ENCODE data around the gene GRIK4. TPM values are rescaled to one million over a fixed set of nuclear protein-coding genes. Genes with fewer than 3 reads are reported as not detected.
A peak's percentile ranks its signal among the peaks of the same experiment; 100 is the strongest.

Gene GRIK4
- total RNA-seq, 1 experiment from 2014 or later: not detected

DNA sequence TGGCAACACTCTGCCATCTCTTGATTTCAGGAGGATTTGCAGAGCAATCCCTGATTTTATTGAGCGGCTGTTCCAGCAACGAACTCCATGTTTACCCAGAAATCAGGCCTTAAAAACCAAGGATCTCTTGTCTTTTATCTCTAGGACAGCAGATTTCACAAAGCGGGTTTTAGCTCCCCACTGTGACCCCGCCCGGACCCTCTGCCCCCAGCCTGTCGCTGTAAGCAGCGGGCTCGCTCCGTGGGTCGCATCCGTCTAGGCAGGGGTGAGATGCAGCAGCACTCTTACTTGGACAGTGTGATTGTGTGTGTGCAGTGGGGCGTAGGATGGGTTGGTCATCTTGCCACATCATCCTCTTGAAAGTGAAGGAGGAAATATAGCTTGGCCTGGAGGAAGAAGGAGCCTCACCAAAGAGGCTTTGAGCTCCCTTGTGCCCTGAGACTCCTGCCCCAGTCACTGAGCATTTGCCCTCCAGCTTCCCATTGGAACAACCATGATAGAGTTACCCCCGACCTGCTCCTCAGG, 323.2 kb downstream of the GRIK4 start:
- DNase-seq (ENCODE audit: low spot score): no peak

DNA sequence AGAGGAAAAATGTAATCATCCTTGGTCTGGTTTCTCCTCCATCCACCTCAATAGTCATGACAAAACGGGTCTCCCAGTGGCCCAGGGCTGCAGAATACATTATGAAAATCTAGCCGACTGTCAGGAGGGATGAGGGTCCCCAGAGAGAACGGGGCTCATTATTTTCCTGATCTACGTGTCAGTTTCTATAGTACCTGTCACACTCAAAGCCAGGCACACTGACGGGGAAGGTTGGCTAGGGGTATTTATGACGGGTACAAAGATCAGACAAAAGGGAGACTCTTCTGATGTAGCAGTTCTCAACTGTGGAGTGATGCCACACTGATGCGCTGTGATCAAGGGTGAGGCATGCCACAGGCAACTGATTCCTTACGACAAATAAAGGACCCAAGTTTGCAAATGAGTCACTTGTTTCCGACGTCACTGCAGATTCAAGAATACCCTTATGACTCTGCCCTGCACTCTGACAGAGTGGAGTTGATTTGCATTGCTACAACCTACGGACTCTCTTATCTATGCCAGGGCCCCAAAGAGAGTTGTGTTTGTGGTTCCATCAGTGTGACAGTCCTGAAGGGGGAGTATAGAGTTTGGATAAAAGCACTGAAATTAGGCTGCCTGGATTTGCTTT, 324.2 kb downstream of the GRIK4 start:
- DNase-seq (ENCODE audit: low spot score): no peak

DNA sequence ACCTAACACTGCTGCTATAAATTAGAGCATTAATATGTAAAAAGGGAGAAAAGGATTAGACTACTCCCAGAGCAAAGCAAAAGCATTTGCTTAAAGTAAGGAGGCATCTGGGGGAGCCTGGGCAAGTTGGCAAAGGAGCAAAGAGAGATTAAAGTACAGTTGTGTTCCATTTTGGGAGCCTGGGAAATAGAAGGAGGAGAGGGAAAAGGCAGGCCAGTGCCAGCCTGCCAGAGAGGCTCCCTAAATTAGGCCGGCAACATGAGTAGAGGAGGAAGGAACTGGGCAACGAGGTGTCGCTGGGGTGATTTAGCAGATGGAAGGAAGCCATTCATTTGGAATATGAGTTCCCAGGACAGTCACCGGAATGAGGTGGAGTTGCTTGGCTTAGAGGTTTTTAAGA, 326.1 kb downstream of the GRIK4 start:
- no peak for DNase-seq (ENCODE audit: low spot score)

DNA sequence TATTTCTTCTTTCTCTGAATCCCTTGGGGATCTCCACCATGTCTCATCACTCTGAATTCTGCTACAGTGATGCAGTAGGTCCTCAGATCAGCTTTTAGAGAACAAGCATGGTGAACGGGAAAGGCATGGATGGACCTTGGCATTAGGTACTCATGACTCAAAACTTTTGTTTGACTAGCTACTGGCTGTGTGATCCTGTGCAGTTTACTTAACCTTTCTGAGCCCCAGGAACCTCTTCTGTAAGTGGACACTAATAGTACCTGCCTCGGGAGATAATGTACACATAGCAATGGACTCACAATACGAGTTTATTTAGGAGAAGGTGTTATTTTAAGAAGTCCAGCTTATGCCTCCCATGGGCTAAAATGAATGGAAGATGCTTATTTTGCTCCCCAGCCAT, 327.7 kb downstream of the GRIK4 start:
- DNase-seq (ENCODE audit: low spot score): no peak

DNA sequence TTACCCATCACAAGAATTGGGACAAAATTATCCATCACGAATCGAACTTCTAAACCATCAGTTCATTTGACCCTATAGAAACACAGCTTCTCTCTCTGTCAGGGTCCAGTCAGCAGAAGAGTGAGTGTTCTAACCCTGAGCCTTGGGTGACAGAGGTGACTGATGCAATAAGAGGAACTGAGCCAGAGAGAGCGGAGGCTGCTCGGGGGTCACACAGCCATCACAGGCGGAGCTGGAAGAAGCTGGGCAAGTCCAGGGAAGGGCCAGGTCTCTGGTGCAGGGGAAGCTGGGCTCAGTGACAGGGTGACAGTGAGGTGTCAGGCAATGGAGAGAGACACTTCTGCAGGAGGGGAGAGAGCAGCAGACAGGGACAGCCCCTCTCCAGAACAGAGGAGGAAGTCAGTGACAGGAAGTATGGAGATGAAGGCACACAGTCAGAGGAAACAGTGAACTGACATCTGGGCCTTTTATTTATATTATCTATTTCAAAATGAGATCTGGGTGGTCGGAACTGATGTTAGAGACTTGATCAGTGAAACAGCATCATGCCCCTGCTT, 328.4 kb downstream of the GRIK4 start:
- DNase-seq (ENCODE audit: low spot score): no peak

DNA sequence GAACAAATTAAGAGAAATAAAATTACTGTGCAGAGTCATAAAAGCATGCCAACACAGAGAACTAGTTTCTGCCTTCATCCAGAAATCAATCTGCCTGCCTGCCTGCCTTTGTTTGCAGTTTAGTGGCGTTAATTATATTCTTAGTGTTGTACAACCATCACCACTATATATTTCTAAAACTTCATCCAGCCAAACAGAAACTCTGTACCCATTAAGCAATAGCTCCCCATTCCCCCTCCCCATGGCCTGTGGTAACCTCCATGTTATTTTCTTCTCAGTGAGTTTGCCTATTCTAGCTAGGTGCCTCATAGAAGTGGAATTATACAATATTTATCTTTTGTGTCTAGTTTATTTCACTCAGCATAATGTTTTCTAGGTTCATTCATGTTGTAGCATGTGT, 329.1 kb downstream of the GRIK4 start:
- no peak for DNase-seq (ENCODE audit: low spot score)

DNA sequence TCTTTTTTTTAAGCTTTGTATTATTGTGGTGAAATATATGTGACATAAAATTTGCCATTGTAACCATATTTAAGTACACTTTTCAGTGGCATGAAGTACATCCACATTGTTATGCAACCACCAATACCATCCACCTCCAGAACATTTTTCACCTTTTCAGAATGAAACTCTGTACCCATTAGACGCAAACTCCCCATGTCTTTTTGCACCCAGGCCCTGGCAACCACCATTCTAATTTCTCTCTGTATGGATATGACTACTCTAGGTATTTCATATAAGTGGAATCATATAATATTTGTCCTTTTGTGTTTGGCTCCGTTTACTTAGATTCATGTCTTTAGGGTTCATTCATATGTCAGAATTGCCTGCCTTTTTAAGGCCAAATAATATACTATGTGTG, 329.5 kb downstream of the GRIK4 start:
- no peak for DNase-seq (ENCODE audit: low spot score)

DNA sequence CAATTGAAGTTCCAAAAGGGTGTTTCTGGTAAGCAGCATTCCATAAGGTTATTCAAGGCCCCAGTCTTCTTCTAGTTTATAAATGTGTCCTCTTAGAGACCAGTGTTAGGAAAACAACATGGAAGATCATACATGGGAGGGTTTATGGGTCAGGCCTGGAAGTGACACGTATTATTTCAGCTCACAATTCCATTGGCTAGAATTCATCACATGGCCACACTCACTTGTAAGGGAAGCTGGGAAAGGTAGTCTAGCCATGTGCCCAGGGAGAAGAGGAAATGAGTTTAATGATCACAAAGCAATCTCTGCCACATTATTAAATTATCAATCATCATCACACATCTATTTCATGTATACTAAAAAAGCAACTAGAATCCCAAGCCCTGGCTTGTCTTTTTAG, 330.6 kb downstream of the GRIK4 start:
- peak; percentile 13 for DNase-seq (ENCODE audit: low spot score)

DNA sequence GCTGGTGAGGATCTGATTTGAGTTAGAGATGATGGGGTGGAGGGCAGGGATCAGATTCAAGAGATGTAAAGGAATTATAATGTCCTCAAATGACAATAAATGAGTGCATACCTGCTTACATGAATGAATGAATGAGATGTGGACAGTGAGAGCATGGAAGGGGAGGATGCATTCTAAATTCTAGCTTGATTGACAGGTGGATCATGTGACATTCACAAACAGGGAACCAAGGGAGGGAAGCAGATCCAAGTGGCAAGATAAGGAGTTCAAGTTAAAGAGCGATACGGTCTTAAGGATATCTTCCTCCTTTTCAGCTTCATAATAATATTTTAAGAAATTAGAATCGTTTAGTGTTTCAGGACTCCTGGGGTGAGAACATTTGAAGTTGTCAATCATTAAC, 341.9 kb downstream of the GRIK4 start:
- no peak for DNase-seq (ENCODE audit: low spot score)

DNA sequence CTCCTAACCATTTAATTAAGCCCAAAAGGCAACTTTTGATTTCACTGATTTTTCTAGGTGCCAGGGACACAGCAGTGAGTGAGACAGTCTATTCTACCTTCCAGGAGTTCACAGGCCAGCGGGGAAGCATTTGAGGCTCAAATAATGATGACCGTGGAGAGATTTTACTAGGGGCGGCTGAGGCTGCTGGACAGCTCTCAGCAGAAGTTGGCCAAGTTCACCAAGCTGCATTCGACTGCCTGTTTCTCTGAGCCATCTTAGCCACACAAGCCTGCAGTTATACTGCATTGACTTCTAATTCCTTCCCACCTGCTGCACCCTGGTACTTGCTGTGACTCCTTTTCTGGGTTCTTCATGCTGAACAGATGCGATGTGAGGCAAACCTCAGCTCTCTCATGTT, 343.4 kb downstream of the GRIK4 start:
- no peak for DNase-seq (ENCODE audit: low spot score)

DNA sequence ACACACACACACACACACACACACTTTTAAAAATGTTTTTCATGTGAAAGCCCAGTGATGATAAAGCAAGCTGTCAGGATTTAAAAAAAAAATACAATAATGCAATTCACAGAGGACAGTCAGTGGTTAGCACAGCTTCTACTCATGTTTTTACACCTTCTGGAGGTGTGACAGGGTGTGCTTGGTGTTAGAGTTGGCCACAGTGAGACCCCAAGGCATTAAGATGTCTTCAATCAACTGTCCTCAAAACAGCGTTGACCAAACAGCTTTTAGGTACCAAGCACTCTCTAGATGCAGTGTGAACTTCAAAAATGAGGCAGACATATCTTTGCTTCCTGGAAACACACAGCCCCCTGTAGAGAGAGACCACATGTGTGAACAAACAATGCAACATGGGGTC, 346.0 kb downstream of the GRIK4 start:
- no peak for DNase-seq (ENCODE audit: low spot score)

DNA sequence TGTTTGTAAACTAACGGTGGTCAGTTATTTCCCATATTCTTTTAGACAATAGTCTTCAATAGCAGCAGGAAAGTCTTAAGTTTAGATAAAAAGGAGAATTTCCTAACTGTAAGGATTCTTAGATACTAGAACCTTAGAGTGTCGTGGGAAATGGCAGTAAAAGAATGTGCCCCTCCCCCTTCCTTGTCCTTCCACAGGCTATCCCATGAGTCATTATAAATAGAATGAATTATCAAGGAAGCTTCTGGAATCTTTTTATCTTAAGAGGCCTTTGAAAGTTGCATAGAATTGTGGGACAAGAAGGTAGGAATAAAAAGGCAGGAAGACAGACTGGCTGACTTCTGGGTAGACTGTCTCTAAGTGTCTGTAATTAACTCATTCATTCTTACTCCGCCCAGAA, 347.2 kb downstream of the GRIK4 start:
- DNase-seq (ENCODE audit: low spot score): peak; percentile 51

DNA sequence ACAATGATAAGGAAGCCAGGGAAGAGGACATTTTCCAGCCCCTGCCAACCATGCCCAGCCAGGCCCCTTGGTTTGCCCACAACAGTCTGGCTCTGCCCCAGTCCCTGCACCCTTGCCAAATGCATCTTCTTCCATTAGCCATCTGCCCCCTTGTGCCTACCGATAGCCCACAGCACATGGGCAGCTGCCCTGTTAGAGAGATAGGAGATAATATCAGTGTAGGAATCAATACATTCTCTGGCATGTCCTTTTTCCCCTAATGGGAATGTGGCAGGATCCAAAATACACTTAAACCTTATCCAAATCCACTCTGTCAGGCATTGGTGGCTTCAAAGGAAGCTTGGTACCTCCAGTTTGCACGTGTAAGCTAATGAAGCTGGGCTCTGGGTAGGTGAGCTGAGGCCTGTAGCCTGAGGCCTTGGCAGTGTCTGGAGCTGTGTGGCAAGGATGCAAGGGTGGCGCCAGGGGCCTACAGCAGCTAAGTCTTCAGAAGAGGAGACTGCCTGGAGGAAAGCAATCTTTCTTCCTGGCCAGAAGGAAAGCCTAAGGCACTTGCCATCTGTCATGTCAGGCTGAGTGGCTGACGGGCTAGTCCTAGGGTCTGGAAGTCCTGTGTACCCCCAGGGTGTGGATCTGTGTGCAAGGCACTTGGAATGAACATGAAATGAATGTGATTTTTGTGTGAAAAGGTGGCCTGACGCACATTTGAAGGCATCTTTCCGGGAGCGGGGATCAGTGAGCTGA, 348.2 kb downstream of the GRIK4 start:
- no peak for DNase-seq (ENCODE audit: low spot score)

DNA sequence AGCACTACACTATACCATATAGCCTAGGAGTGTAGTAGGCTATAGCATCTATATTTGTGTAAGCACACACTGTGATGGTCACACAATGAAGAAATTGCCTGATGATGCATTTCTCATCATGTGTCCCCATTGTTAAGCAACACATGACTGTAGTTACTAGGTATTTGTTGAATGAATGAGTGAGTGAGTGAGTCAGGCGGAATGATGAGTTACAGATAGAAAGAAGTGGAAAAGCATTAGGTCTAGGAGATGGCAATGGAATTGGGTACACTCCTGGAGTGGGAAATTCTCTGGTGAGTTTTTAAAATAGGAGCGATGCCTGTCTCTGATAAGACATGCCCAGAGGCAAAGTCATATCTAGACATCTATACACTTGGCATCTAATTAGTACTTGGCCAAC, 351.8 kb downstream of the GRIK4 start:
- DNase-seq (ENCODE audit: low spot score): no peak

DNA sequence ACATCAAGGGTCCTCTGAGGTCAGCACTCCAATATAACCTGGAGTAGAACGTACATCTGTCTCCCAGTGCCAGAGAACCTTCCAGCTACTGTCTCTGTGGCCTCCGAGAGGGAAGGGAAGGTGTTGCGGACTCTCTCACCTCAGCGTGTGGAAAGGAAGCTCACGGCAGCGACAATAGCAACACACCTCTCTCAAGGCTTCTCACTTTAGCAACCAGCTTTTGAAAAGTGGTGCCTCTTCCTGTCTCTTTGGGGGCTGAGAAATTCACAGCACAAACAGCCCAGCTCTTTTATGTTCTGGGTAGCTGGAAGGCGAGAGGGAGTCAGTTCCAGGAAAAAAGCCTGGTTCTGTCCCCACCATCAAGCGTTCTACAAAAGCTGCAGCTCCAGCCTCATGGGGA, 355.5 kb downstream of the GRIK4 start:
- no peak for DNase-seq (ENCODE audit: low spot score)

DNA sequence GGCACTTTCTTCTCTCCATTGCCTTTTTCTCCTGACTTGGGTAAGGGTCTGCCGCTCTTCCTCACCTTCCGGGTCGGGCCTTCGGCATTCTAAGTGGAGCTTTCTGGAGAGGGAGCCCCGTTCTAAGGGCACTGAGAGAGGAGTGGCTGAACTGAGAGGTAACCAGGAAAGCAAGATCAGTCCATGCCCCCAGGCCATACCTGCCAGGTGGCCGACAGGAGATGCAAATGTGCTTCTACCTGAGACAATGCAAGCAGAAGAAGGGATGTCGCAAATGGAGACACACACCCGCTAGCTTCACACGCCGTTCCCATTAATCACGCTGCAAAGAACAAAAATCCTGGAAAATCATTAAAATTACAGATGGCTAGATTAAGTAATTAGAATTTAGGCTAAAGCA, 356.0 kb downstream of the GRIK4 start:
- DNase-seq (ENCODE audit: low spot score): no peak

DNA sequence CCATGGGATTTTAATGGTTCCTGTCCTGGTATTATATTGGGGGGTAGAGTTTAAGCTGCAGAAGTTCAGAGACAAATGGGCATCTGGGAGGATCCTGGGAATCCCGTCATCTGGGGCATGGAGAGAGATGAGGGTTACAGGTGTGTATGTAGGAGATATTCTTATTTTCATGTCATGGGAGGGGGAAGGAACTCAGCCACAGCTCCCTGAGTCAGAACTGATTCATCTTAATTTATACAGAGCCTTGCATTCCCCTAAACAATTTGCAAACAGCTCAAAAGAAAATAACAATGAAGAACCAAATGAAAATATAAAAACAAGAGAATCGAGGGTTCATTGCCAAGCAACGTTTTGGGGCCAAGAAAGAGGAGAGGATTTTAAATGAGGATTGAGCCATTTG, 356.4 kb downstream of the GRIK4 start:
- no peak for DNase-seq (ENCODE audit: low spot score)

DNA sequence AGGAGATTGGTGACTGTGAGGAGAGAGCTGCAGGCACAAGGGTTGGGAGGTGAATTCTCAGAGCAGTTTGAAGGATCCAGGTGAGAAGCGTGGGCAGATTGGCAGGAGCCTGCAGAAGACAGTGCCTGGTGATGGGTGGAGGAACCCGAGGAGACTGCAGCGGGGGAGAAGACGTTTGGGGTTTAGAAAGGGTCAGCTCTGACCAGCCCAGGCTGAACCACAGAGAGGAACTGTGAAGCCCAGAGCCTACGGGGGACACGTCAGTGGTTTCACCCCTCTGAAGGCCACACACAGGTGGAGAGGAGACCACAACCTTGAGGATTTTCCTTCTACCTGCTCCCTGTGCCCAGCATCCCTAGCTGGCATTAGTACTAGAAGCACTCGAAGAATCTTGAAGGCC, 357.5 kb downstream of the GRIK4 start:
- no peak for DNase-seq (ENCODE audit: low spot score)

DNA sequence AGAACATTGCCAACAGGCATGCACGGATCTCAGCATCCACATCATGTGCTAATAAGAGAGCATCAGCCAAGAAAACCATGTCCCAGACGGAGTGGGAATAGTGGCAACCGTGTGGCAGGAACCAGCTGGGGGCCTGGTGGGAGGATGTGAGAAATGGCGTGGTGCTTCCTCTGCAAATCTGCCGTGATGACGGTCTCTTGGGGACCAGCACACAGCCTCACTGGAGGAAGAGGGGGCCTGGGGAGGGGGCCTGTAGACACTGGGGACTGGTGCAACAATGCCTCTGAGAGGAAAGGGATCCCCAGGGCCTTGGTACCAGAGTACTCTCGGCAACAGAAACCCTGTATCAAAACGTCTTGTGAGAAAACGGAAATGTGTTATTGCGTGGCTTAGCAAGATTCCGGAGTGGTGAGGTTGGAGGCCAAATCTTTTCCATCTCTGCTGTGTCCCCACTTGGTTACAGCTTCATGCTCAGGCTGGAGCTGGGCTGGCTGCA, 358.0 kb downstream of the GRIK4 start:
- DNase-seq (ENCODE audit: low spot score): no peak

DNA sequence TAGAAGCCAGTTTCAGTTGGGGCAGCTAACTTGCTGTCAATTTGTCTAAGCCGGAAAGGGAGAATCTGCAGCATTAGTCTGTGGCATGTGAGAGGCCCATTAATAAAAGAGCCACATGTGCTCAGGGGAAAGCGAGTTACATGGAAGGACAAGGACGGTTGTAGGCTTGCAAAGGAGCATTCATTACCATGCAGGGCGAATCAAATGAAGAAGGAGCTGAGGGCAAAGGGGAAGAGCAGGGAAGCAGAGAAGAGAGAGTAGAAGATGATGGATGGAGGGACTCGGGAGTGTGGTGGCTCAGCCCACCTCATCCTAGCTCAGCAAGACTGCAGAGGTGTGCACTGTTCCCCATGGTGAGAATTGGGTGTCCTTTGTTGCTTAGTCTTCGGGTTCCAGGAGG, 359.6 kb downstream of the GRIK4 start:
- no peak for DNase-seq (ENCODE audit: low spot score)

DNA sequence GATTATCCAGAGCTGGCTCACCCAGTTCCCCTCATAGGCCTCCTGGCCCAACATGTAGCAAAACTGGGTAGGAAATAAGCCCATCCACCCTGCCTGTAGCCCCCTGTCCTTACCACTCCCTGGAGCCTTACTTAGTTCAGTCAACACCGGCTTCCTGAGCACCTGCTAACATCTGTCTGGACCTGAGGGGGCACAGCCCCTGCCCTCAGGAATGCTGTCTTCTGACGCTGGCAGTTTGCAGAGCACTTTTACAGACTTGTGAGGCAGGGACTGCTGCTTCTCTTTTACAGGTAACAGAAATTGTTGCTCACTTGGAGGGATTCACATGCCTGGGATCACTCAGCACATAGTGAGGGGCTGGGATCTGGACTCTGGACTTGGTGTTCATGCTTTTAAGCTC, 360.4 kb downstream of the GRIK4 start:
- no peak for DNase-seq (ENCODE audit: low spot score)

DNA sequence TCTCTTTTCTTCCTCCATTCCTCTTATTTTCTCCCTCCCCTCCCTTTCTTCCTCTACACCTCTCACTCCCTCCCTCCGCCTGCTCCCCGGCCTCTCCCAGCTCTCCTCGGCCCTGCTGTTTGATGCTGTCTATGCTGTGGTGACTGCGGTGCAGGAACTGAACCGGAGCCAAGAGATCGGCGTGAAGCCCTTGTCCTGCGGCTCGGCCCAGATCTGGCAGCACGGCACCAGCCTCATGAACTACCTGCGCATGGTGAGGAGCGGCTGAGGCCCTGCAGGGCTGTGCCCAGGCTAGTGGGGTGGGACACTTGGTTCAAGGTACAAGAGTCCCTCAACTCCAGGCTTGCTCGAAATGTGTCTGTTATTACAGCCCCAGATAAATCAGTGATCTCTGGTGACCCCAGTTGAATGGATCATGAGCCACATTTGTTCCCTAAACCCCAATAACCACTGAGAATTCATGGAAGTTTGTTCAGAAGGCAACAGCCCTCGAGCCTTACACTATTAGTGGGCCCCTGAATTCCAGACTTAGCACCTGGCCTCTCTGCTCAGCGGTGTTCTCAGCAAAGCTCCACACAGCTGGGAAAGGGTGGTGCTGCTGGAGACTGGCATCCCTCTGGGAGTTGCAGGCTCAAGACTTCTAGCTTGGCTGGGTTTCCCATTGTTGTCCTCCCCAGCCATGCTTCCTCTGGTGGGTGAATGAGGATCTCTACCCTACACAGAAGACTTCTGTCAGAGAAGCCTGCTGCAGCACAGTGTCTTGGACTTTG, 362.6 kb downstream of the GRIK4 start:
- DNase-seq (ENCODE audit: low spot score): no peak
